ENCODE results near the gene HABP2.

DNA sequence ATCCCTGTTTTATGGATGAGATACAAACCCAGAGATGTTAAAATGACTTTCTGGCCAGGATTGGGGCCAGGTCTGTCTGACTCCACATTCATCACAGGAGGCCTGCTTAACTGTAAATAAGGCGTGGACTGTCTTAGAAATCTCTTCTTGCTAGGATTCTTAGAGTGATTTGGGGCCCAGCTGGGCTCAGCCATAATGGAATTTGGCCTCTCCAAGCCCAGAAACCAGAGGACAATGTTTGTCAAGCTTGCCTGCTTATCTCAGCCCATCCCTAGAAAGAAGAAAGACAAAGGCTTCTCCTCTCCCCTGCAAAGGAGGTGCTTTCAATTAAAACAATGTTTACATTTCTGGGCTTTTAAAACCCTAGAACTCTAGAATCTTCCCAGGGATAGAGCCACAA, 2.9 kb downstream of the HABP2 start:
- no peak for TF ChIP-seq POLR2A (IDR thresholded peaks at IDR 0.05)
- no peak for TF ChIP-seq CTCF (IDR thresholded peaks at IDR 0.05)
- TF ChIP-seq EP300 (IDR thresholded peaks at IDR 0.05) = no peak

Measured in gastroesophageal sphincter (tissue), 3 donors.